Measurements from ENCODE around the gene GGACT.

Gene GGACT

GRCh38 chr13:100510208-100510957 is 78.2 kb downstream of the GGACT start:
- no peak for DNase-seq

GRCh38 chr13:100508996-100509395 is 79.6 kb downstream of the GGACT start:
- DNase-seq: no peak

DNA sequence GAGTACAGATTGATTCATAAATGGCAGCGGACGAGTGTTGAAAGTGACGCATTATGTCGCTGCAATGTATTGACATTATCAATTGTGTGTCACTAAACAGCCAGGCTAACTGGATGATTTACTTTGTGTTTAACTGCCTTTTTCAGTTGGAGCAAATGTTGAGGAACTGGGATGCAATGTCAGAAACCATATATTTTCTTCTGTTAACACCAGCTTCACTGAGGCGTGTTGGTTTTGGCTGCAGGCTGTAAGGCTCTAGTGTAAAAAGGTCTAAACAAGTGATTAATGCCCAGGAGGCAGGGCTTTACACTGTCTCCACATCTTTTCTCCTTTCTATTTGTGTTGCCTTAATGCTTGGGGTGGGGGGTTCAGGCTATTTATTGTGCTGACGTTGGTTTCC is 80.1 kb downstream of the GGACT start:
- DNase-seq: no peak

- no peak for DNase-seq
Observed at GRCh38 chr13:100506600-100507422, 81.8 kb downstream of the GGACT start.

DNA sequence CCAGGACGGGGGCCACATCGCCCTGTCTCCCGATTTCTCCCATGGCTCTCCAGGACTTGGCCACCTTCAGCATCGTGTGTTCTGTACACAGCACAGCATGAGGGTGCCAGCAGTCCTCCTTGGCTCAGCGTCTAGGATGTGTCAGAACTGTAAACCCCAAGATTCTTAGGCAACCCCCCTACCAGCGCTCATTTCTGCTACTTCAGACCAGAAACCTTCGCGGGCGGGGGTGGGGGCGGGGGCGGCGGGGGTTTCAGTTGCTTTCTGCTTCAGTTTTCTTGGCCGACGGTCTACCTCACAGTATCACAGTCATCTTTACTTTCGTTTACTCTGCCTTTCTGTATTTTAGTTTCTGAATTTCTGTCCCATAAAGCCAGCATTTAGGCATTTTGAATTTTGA is 82.4 kb downstream of the GGACT start:
- peak; percentile 69 for DNase-seq

- DNase-seq: no peak
Observed at GRCh38 chr13:100503622-100504021, 85.0 kb downstream of the GGACT start.

DNA sequence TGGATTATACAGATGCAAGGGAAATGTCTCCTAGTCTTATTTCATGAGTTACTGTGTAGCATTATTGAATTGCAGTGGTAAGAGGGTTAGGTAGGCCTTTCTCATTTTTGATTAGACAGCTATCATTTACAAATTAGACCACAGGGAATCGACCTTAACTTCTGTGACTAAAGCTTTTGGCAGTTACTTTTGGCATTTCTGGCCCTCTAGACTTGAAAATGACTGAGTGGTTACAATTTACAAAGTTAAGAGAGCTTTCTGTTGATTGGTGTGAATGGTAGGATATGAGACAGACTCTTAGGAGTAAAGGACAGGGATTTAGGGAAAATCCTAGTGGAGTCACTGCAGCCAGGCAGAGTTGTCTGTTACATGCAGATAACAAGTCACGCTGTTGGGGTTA is 86.1 kb downstream of the GGACT start:
- no peak for DNase-seq

- DNase-seq: no peak
Observed at GRCh38 chr13:100497389-100497788, 91.2 kb downstream of the GGACT start.

- no peak for DNase-seq
Observed at GRCh38 chr13:100495455-100495854, 93.1 kb downstream of the GGACT start.

DNA sequence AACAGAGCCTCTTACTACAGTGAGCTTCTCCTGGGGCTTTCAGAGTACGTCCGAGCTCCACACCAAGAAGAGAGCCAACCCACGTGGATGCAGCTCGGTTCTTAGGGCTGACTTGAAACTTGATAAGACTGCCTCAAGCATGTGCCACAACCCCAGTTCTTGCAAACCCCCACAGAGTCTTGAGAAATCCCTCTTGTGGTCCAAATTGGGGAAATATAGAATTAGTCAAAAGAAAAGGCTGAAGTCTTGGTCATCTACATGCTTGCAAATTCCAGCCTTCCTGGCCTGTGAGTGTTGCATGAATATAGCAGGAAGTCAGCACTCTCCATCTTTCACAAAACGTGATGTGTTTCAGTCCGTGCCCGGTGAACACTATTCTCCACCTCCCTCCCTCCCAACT is 95.2 kb downstream of the GGACT start:
- no peak for DNase-seq

GRCh38 chr13:100491164-100491842 is 97.3 kb downstream of the GGACT start:
- DNase-seq: no peak

GRCh38 chr13:100490692-100491091 is 97.9 kb downstream of the GGACT start:
- no peak for DNase-seq

GRCh38 chr13:100485265-100485664 is 103.3 kb downstream of the GGACT start:
- no peak for DNase-seq

- no peak for DNase-seq
Observed at GRCh38 chr13:100484702-100485101, 103.9 kb downstream of the GGACT start.

DNA sequence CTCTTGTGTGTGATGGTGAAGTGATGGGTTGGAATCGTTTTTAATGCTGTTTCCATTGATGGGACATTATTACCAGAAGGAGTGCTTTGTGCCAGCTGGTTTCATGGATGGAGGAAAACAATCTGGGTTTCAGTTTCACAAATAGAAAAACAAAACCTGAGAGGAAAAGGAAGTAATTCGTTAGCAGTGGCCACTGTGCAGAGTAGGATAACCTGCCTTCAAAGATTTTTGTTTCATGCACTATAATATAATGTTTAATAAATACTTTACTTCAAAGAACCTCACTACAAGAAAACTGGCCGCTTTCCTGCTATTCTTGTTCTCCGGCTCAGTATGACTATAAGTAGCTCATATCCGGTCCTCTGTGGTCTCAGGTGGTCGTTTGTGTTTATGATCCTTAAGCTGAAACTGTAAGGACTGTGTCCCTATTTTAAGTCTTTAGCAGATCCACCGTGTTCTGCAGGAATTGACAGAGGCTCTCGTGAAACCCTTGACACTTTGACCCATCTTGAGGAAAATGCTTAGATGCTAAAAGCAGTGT is 104.7 kb downstream of the GGACT start:
- no peak for DNase-seq

GRCh38 chr13:100483139-100483538 is 105.5 kb downstream of the GGACT start:
- DNase-seq: no peak

DNA sequence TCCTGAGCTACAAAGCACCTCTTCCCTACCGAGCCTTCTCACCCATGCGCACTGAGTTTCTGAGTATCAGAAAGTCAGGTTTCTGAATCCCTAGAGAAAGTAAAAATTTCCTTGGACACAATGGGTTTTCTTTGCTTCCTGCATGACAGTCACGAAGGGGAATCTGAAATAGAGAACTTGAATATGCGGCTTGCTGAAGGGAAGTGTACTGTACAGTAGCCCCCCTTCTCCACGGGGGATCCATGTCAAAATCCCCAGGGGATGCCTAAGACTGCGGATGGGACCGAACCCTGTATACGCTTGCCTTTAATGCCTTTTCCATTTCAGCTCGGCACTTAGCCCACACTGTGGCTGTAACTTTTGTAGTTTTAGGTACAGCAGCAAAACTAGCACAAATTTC is 107.9 kb downstream of the GGACT start:
- DNase-seq: no peak
